IMR-90 (cell line): ENCODE measurements around the gene SNRNP27. TPM values are rescaled to one million over a fixed set of nuclear protein-coding genes. Genes with fewer than 3 reads are reported as not detected.

Experiments used
- ATAC-seq: fragments of 200-7000 bp; cut with Tn5 transposase; 2 replicates; pipeline ENCODE4 v1.9.1; 2020; ENCODE audit warnings: low read depth, mild to moderate bottlenecking, moderate library complexity
- BruUV-seq: library from RNA; stranded (reverse); fragments of 400-500 nt; replicated peaks from 2 replicates; lab custom pipeline; 2021; lab: Mats Ljungman, UMichigan
- CTCF ChIA-PET: fragments of 300-600 bp; formaldehyde crosslinking; extraction: SDS; loops from one replicate; lab custom pipeline; 2021; ENCODE audit warnings: antibody characterized with exemption; lab: Yijun Ruan, JAX
- POLR2A ChIA-PET: fragments of 300-600 bp; sonication (Branson Sonifier 250); formaldehyde crosslinking; loops from one replicate; lab custom pipeline; 2022; ENCODE audit warnings: antibody characterized with exemption; ENCODE audit not compliant: unreplicated experiment; lab: Charles Lee
- DNase-seq: peaks from one replicate; pipeline ENCODE4 v3.0.0; 2013
- H2AFZ ChIP-seq: replicated peaks from 2 replicates; pipeline ENCODE3; 2013; ENCODE audit warnings: low read length, mild to moderate bottlenecking; ENCODE audit not compliant: poor library complexity
- H2AK5ac ChIP-seq: 2 replicates; pipeline ENCODE4 v1.6.1; 2013; ENCODE audit warnings: low read depth, low read length, inconsistent platforms
- H2AK9ac ChIP-seq: replicated peaks from 2 replicates; pipeline ENCODE3; 2013; ENCODE audit warnings: mild to moderate bottlenecking, low read depth, low read length, moderate library complexity; ENCODE audit not compliant: poor library complexity
- H2BK120ac ChIP-seq: 2 replicates; pipeline ENCODE4 v1.6.1; 2013; ENCODE audit warnings: low read depth, low read length, inconsistent platforms
- H2BK15ac ChIP-seq: 3 replicates; pipeline ENCODE4 v1.6.1; 2013; ENCODE audit warnings: low read depth, low read length, inconsistent platforms
- H2BK20ac ChIP-seq: 2 replicates; pipeline ENCODE4 v1.6.1; 2013; ENCODE audit warnings: low read depth, mild to moderate bottlenecking, inconsistent platforms, low read length, moderate library complexity
- H2BK5ac ChIP-seq: 2 replicates; pipeline ENCODE4 v1.6.1; 2013; ENCODE audit warnings: mild to moderate bottlenecking, low read depth, low read length, inconsistent platforms; ENCODE audit not compliant: poor library complexity, severe bottlenecking
- H3K14ac ChIP-seq: replicated peaks from 2 replicates; pipeline ENCODE4 v1.6.1; 2013; ENCODE audit warnings: low read depth, low read length, inconsistent platforms
- H3K18ac ChIP-seq: 2 replicates; pipeline ENCODE4 v1.6.1; 2013; ENCODE audit warnings: low read depth, low read length, control low read depth
- H3K23ac ChIP-seq: 2 replicates; pipeline ENCODE4 v1.6.1; 2013; ENCODE audit warnings: low read depth, low read length, inconsistent platforms
- H3K27ac ChIP-seq: 2 replicates; pipeline ENCODE4 v1.5.1; 2013; ENCODE audit warnings: mild to moderate bottlenecking, control low read depth, low read length; ENCODE audit not compliant: insufficient read depth
- H3K27me3 ChIP-seq: 2 replicates; pipeline ENCODE4 v1.6.1; 2013; ENCODE audit warnings: low read length; ENCODE audit not compliant: control insufficient read depth, insufficient read depth
- H3K36me3 ChIP-seq: 2 replicates; pipeline ENCODE4 v1.6.1; 2013; ENCODE audit warnings: low read length, mixed read lengths; ENCODE audit not compliant: control insufficient read depth, insufficient read depth
- H3K4ac ChIP-seq: 2 replicates; pipeline ENCODE4 v1.6.1; 2013; ENCODE audit warnings: low read depth, low read length, inconsistent platforms
- H3K4me1 ChIP-seq: 2 replicates; pipeline ENCODE4 v1.6.1; 2013; ENCODE audit warnings: low read length, mixed read lengths; ENCODE audit not compliant: control insufficient read depth, insufficient read depth
- H3K4me2 ChIP-seq: 2 replicates; pipeline ENCODE4 v1.6.1; 2013; ENCODE audit warnings: low read depth, mild to moderate bottlenecking, control low read depth, low read length, moderate library complexity
- H3K4me3 ChIP-seq: 2 replicates; pipeline ENCODE4 v1.5.1; 2013; ENCODE audit warnings: low read depth, mild to moderate bottlenecking, control low read depth, low read length, moderate library complexity; ENCODE audit not compliant: insufficient read depth
- H3K56ac ChIP-seq: 2 replicates; pipeline ENCODE4 v1.6.1; 2013; ENCODE audit warnings: low read length, inconsistent platforms; ENCODE audit not compliant: insufficient read depth; ENCODE audit errors: extremely low read depth
- H3K79me1 ChIP-seq, 2 experiments: 2 replicates each; pipeline ENCODE4 v1.6.1; 2013; ENCODE audit warnings: low read length in 2 of 2, inconsistent platforms in 1 of 2, low read depth in 1 of 2
- H3K9ac ChIP-seq: 2 replicates; pipeline ENCODE4 v1.6.1; 2013; ENCODE audit warnings: low read depth, low read length, control low read depth
- H3K9me1 ChIP-seq: 2 replicates; pipeline ENCODE4 v1.6.1; 2013; ENCODE audit warnings: low read length, inconsistent platforms; ENCODE audit not compliant: insufficient read depth
- H3K9me3 ChIP-seq: 2 replicates; pipeline ENCODE4 v1.6.1; 2013; ENCODE audit warnings: low read length; ENCODE audit not compliant: control insufficient read depth, insufficient read depth
- H4K20me1 ChIP-seq: 2 replicates; pipeline ENCODE4 v1.6.1; 2013; ENCODE audit warnings: low read length, inconsistent platforms; ENCODE audit not compliant: insufficient read depth
- H4K5ac ChIP-seq: 2 replicates; pipeline ENCODE4 v1.6.1; 2013; ENCODE audit warnings: mild to moderate bottlenecking, low read depth, low read length, control low read depth
- H4K8ac ChIP-seq, 2 experiments: 2 replicates each; pipeline ENCODE4 v1.6.1; 2013; ENCODE audit warnings: low read depth in 2 of 2, low read length in 2 of 2, control low read depth in 1 of 2, inconsistent platforms in 1 of 2
- H4K91ac ChIP-seq: 2 replicates; pipeline ENCODE4 v1.6.1; 2013; ENCODE audit warnings: low read depth, low read length, inconsistent platforms; ENCODE audit not compliant: insufficient read depth
- BHLHE40 ChIP-seq: fragments of 150-350 bp; IDR thresholded peaks from 2 replicates; pipeline ENCODE4 v1.6.1; 2016; ENCODE audit warnings: mild to moderate bottlenecking, low read depth, low read length
- CEBPB ChIP-seq: IDR thresholded peaks from 2 replicates; pipeline ENCODE4 v1.6.1; 2012; ENCODE audit warnings: low read depth, low read length, improper control_type of control experiment
- MAZ ChIP-seq: IDR thresholded peaks from 2 replicates; pipeline ENCODE4 v1.6.1; 2012; ENCODE audit warnings: low read depth, mild to moderate bottlenecking, low read length, improper control_type of control experiment, moderate library complexity, borderline replicate concordance
- MXI1 ChIP-seq: IDR thresholded peaks from 2 replicates; pipeline ENCODE4 v1.6.1; 2012; ENCODE audit warnings: low read depth, mild to moderate bottlenecking, low read length, moderate library complexity, borderline replicate concordance
- NFE2L2 ChIP-seq: fragments of 150-350 bp; IDR thresholded peaks from 2 replicates; pipeline ENCODE4 v1.6.1; 2016; ENCODE audit warnings: low read depth, mild to moderate bottlenecking, low read length
- POLR2A ChIP-seq: IDR thresholded peaks from 2 replicates; pipeline ENCODE4 v1.6.1; 2012; ENCODE audit warnings: mild to moderate bottlenecking, low read depth, low read length
- RAD21 ChIP-seq: IDR thresholded peaks from 2 replicates; pipeline ENCODE4 v1.6.1; 2012; ENCODE audit warnings: low read length, improper control_type of control experiment
- RFX5 ChIP-seq: IDR thresholded peaks from 2 replicates; pipeline ENCODE4 v1.8.0; 2012; ENCODE audit warnings: low read depth, mild to moderate bottlenecking, low read length, moderate library complexity
- SMC3 ChIP-seq: fragments of 150-350 bp; IDR thresholded peaks from 2 replicates; pipeline ENCODE4 v1.6.1; 2016; ENCODE audit warnings: low read depth, mild to moderate bottlenecking, antibody characterized with exemption, low read length, moderate library complexity
- WGBS, 2 experiments: methylation state at CpG; one replicate each; pipeline versions ENCODE4 v1.1.5 to v1.1.7; 2013; ENCODE audit warnings: missing lambda C conversion rate in 2 of 2; ENCODE audit not compliant: insufficient read length in 1 of 2; ENCODE audit errors: extremely low coverage in 2 of 2; 5-methylcytosine and 5-hydroxymethylcytosine counted together
- dilution Hi-C: fragments of 300-500 bp; cut with HindIII; formaldehyde crosslinking; loops from one replicate; pipeline ENCODE4 v1.14.3; 2018; ENCODE audit warnings: low sequenced_read_pairs; ENCODE audit not compliant: unreplicated experiment
- in situ Hi-C: fragments of 300-500 bp; cut with MboI; formaldehyde crosslinking; loops from 3 replicates; pipeline ENCODE4 v1.14.3; 2019; ENCODE audit warnings: low sequenced_read_pairs, inconsistent platforms, mixed read lengths
- intact Hi-C: fragments of 100-400 bp; cut with micrococcal nuclease; formaldehyde crosslinking; loops from 2 replicates; pipeline ENCODE4 v1.10.0; 2022
- polyA plus RNA-seq, 3 experiments: library from polyadenylated mRNA; depleted of rRNA; stranded (reverse); fragments of >200 nt; gene quantifications; 2 replicates each; pipeline ENCODE4 v1.2.3, GENCODE V29; 2012; ENCODE audit warnings: low replicate concordance in 1 of 3
- total RNA-seq: library from RNA; depleted of rRNA; stranded (reverse); fragments of >200 nt; gene quantifications from 2 replicates; pipeline ENCODE4 v1.2.3, GENCODE V29; 2012
- TF ChIP-seq, protein P1 (sequence below): conservative IDR thresholded peaks from 2 replicates; pipeline ENCODE4 v1.5.1; 2012; ENCODE audit warnings: mild to moderate bottlenecking, low read depth, low read length, improper control_type of control experiment
- TF ChIP-seq, protein P2 (sequence below): fragments of 150-350 bp; IDR thresholded peaks from 2 replicates; pipeline ENCODE4 v1.6.1; 2016; ENCODE audit warnings: low read depth, mild to moderate bottlenecking, low read length, moderate library complexity, borderline replicate concordance

The SNRNP27 gene
- total and polyA plus RNA-seq, 2 of the 4 experiments (the other 2 are of a cell fraction): 8.8 to 48.3 TPM

DNA sequence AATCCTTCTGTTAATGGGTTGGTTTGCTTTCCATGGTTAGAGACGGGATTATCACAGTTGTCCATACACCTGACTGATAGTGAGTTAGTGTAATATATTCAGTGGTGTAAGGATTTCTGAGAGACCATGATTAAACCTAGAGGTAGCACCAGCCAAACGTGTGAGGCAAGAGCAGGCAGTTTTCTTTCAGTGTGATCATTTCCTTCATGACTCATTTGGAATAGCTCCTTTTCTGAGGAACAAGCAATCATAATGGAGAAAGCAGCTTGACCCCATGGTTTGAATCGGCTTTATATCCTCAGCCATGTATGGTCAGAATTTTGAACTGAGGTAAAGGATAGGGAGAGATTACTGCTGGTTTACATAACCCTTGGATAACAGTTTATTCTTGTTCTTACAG is 24.1 kb downstream of the SNRNP27 start (continued):
- TF ChIP-seq, protein P1, sequence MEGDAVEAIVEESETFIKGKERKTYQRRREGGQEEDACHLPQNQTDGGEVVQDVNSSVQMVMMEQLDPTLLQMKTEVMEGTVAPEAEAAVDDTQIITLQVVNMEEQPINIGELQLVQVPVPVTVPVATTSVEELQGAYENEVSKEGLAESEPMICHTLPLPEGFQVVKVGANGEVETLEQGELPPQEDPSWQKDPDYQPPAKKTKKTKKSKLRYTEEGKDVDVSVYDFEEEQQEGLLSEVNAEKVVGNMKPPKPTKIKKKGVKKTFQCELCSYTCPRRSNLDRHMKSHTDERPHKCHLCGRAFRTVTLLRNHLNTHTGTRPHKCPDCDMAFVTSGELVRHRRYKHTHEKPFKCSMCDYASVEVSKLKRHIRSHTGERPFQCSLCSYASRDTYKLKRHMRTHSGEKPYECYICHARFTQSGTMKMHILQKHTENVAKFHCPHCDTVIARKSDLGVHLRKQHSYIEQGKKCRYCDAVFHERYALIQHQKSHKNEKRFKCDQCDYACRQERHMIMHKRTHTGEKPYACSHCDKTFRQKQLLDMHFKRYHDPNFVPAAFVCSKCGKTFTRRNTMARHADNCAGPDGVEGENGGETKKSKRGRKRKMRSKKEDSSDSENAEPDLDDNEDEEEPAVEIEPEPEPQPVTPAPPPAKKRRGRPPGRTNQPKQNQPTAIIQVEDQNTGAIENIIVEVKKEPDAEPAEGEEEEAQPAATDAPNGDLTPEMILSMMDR: no peak

DNA sequence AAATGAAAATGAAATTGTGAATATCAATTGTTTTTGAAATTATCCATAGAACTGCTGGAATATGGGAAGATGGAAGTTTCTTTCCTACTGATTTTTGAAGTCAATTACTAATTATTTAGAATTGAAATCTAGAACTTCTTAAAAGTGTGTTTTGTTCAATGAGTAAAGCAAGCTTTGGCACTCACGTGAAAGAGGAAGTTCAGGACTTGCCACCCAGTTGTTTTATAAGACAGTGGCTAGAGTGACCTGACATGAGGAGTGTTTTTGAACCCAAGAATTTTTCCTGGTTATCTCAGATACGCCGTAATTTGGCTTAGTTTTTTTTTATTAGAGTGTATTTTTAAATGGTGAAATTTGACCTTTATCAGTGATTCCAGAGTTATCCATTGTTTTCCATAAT is 24.6 kb downstream of the SNRNP27 start:
- intact Hi-C loops: no loop called here
- H3K4me2 ChIP-seq: no peak overlapping the region

More for the DNA sequence above, 24.6 kb downstream of the SNRNP27 start:
- no peaks in the 10 kb centered on the region for H3K9me1 ChIP-seq
- H2AK5ac ChIP-seq: no peak overlapping the region
- H3K4me1 ChIP-seq: no peaks in the 10 kb centered on the region; the same call in 1 of the 2 replicates
- H4K8ac ChIP-seq: peak overlapping the region in 1 of 2 experiments; percentile 80; a peak in 3 of 4 replicates
- H3K36me3 ChIP-seq: peaks cover 4% of the 10 kb centered on the region
- H3K9me3 ChIP-seq: no peaks in the 10 kb centered on the region
- H3K4me3 ChIP-seq: no peak overlapping the region
- TF ChIP-seq CEBPB (no peak), SMC3 (no peak), MXI1 (no peak), NFE2L2 (no peak), RFX5 (no peak), RAD21 (no peak), BHLHE40 (no peak), POLR2A (no peak), MAZ (no peak)
- TF ChIP-seq, protein P2, sequence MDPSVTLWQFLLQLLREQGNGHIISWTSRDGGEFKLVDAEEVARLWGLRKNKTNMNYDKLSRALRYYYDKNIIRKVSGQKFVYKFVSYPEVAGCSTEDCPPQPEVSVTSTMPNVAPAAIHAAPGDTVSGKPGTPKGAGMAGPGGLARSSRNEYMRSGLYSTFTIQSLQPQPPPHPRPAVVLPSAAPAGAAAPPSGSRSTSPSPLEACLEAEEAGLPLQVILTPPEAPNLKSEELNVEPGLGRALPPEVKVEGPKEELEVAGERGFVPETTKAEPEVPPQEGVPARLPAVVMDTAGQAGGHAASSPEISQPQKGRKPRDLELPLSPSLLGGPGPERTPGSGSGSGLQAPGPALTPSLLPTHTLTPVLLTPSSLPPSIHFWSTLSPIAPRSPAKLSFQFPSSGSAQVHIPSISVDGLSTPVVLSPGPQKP: no peak
- H3K23ac ChIP-seq: peak overlapping the region; percentile 87; the same call in 1 of the 2 replicates
- ATAC-seq (no peak), DNase-seq (no peak)
- H3K27ac ChIP-seq: no peak overlapping the region; the same call in 1 of the 2 replicates
- peak overlapping the region; percentile 72; the same call in 1 of the 2 replicates for H3K14ac ChIP-seq
- peak overlapping the region; percentile 72 for H2BK5ac ChIP-seq
- no peak overlapping the region for H3K9ac ChIP-seq
- no peak overlapping the region for H4K5ac ChIP-seq
- peak overlapping the region; percentile 12; the same call in 1 of the 2 replicates for H3K56ac ChIP-seq
- no peak overlapping the region for H4K91ac ChIP-seq
- dilution Hi-C loops: no loop called here
- ChIA-PET CTCF (no interaction called here), POLR2A (no interaction called here)
- no peak overlapping the region; the same call in 1 of the 2 replicates for H3K18ac ChIP-seq
- peak overlapping the region; percentile 59; the same call in 1 of the 2 replicates for H2BK120ac ChIP-seq
- no peaks in the 10 kb centered on the region for H3K27me3 ChIP-seq
- no TSS peak for BruUV-seq
- H2BK20ac ChIP-seq: no peak overlapping the region
- 60% methylated on average over 1 of the region's 3 CpGs; no CpG with 5 or more reads in 1 of the 2 experiments for WGBS, 2 experiments
- H2AFZ ChIP-seq: no peak overlapping the region
- H3K4ac ChIP-seq: peak overlapping the region; percentile 63; the same call in 1 of the 2 replicates
- peaks cover 8 to 19% of the 10 kb centered on the region in 2 experiments; a peak in 3 of 4 replicates for H3K79me1 ChIP-seq
- no peak overlapping the region for H2AK9ac ChIP-seq
- in situ Hi-C loops: loop anchor here (5.0 to 25.0 kb wide), 3 partner anchors 154 to 319 kb away; partner anchors contain the start of gene TIA1
- H2BK15ac ChIP-seq: no peak overlapping the region; the same call in 2 of the 3 replicates
- H4K20me1 ChIP-seq: no peaks in the 10 kb centered on the region
